HL-60 (cell line): ENCODE results near the gene KNSTRN.

Experiments used
- DNase-seq, 2 experiments: peaks; one replicate each; pipeline ENCODE4 v3.0.0-alpha.2; 2010 to 2020; ENCODE audit warnings: low read depth in 1 of 2, low spot score in 1 of 2
- H3K27ac ChIP-seq: fragments of 250-450 bp; sonication (Bioruptor Pico); replicated peaks from 2 replicates; pipeline ENCODE4 v1.5.1; 2020; ENCODE audit warnings: mild to moderate bottlenecking, moderate library complexity
- H3K27me3 ChIP-seq: fragments of 250-450 bp; sonication (Bioruptor Pico); 2 replicates; pipeline ENCODE4 v1.5.1; 2021; ENCODE audit warnings: mild to moderate bottlenecking, moderate library complexity; ENCODE audit not compliant: insufficient read depth, poor library complexity, severe bottlenecking
- H3K4me3 ChIP-seq: replicated peaks from 2 replicates; pipeline ENCODE4 v1.5.1; 2011; ENCODE audit warnings: mild to moderate bottlenecking, control low read depth, low read length; ENCODE audit not compliant: insufficient read depth
- GABPA ChIP-seq: IDR thresholded peaks from 2 replicates; pipeline ENCODE4 v1.6.1; 2012; ENCODE audit warnings: low read depth
- POLR2AphosphoS5 ChIP-seq: IDR thresholded peaks from 2 replicates; pipeline ENCODE4 v1.6.1; 2012; ENCODE audit warnings: low read depth
- SPI1 ChIP-seq: IDR thresholded peaks from 2 replicates; pipeline ENCODE4 v1.6.1; 2012; ENCODE audit warnings: low read depth, mild to moderate bottlenecking, borderline replicate concordance
- TF ChIP-seq, protein P1 (sequence below): IDR thresholded peaks from 2 replicates; pipeline ENCODE4 v1.6.1; 2012; ENCODE audit warnings: low read depth; ENCODE audit not compliant: insufficient replicate concordance
- TF ChIP-seq, protein P2 (sequence below): IDR thresholded peaks from one replicate; pipeline ENCODE4 v1.5.1; 2011; ENCODE audit warnings: low read length, control low read depth, inconsistent platforms; ENCODE audit not compliant: insufficient read depth

The KNSTRN gene

DNA sequence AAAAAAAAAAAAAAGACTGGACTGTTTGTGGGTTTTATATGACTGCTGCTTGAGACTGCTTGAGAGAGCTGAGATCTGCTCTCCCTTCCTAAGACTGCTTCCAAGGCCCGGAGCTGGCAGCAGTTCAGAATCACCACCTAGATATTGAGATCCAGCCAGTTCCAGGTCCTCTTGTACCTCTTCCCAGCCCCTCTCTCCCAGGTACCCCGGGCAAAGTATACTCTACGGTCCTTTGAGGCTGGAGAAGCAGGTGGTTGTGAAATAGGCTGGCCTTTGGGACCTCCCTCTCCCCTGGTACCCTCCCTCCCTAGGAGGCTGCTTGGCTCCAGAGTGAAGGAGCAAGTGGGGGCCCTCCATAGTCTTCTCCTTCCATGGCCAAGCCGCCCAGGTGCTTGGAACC is 45.7 kb downstream of the KNSTRN start:
- Histone ChIP-seq H3K27me3 (no peaks in the 10 kb centered on the region), H3K4me3 (no peak overlapping the region), H3K27ac (no peak overlapping the region)
- TF ChIP-seq SPI1 (no peak), GABPA (no peak), POLR2AphosphoS5 (no peak)
- TF ChIP-seq, protein P1, sequence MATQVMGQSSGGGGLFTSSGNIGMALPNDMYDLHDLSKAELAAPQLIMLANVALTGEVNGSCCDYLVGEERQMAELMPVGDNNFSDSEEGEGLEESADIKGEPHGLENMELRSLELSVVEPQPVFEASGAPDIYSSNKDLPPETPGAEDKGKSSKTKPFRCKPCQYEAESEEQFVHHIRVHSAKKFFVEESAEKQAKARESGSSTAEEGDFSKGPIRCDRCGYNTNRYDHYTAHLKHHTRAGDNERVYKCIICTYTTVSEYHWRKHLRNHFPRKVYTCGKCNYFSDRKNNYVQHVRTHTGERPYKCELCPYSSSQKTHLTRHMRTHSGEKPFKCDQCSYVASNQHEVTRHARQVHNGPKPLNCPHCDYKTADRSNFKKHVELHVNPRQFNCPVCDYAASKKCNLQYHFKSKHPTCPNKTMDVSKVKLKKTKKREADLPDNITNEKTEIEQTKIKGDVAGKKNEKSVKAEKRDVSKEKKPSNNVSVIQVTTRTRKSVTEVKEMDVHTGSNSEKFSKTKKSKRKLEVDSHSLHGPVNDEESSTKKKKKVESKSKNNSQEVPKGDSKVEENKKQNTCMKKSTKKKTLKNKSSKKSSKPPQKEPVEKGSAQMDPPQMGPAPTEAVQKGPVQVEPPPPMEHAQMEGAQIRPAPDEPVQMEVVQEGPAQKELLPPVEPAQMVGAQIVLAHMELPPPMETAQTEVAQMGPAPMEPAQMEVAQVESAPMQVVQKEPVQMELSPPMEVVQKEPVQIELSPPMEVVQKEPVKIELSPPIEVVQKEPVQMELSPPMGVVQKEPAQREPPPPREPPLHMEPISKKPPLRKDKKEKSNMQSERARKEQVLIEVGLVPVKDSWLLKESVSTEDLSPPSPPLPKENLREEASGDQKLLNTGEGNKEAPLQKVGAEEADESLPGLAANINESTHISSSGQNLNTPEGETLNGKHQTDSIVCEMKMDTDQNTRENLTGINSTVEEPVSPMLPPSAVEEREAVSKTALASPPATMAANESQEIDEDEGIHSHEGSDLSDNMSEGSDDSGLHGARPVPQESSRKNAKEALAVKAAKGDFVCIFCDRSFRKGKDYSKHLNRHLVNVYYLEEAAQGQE, result no peak
- DNase-seq, result no peak

DNA sequence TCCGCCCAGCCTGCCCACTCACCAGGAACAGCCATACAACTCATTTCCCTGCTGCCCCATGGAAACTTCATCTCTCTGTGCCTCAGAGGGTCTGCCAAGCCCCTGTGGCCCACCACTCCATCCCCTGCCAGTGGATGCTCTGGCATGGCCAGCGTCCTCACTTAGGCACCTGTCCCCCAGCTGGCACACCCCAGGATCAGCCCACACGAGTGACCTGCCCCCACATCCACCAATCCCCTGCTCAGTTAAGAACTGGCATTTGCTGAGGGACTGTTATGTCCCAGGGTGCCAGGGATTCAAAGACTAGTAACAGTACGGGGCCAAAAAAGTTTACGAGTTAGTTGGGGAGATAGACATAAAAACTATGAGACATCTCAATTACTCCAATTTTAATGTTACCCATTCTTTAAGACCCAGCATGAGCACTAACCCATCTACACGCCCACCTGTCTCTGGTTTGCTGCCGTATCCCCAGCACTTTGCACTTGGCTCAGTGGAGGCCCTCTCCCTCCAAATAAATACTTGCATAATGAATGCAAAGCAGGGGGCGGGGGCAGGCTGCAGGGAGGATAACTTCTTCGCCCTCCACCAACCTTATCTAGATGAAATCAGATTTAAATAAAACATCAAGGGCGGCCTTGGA is 46.7 kb downstream of the KNSTRN start:
- no peak overlapping the region for H3K4me3 ChIP-seq
- no peak for TF ChIP-seq SPI1
- TF ChIP-seq, protein P1, result no peak
- no peaks in the 10 kb centered on the region for H3K27me3 ChIP-seq
- no peak for DNase-seq
- no peak overlapping the region for H3K27ac ChIP-seq

DNA sequence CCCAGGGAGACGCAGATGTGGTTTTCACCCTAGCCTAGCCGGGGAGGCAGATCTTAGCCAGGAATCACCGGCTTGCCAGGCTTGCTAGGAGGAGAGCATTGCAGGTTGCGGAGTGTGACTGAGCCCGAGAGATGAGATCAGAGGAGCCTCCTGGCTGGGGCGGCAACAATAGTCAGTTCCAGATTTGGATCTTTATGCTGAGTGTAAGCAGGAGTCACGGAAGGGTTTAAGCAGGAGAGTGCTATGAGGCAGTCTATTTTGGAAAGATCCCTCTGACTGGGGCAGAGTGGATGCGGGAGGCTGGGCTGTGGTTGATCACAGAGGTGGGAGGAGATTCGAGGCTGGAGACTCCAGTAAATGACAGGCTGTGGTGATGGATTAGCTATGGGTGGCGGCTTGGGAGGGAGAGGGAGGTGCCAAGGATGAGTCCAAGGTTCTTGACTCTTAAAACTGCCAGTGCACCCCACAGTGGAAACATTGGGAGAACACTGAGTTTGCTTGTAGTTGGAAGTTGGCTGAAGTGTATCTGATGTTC is 47.8 kb downstream of the KNSTRN start:
- DNase-seq, result no peak

DNA sequence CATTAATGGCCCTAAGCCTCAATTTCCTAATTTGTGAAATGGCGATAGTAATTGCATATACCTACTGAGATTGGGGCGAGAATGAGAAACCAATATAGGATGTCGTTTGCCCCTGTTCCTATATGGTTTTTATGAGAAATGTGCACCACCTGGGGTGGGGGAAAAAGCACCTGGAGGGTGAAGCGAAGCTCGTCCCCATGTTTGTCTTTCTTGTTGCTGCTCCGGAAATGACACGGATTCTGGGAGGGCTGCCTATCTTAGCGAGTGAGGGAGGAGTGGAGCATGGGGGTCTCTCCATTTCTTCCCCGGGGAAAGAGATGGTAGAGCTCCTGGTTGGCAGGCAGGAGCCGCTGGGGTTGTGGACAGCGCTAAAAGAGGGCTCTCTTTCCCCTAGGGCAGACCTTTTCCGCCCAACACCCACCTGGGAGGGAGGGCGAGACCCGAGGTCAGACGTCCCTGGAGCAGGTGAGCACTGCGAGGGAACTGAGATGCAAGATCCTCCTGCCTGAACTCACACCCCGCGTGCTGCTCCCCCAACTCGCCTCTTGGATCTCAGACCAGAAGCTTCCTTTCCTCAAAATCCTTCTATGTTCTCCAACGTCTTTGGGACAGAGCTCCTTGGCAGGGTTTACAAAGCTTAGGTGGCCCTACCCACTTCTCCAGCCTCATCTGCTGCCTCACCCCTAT is 52.6 kb downstream of the KNSTRN start:
- H3K27me3 ChIP-seq, result peaks cover 25% of the 10 kb centered on the region

More for the DNA sequence above, 47.8 kb downstream of the KNSTRN start:
- Histone ChIP-seq H3K27ac (no peak overlapping the region), H3K4me3 (no peak overlapping the region), H3K27me3 (peaks cover 2% of the 10 kb centered on the region)
- TF ChIP-seq SPI1, result no peak
- TF ChIP-seq, protein P2, sequence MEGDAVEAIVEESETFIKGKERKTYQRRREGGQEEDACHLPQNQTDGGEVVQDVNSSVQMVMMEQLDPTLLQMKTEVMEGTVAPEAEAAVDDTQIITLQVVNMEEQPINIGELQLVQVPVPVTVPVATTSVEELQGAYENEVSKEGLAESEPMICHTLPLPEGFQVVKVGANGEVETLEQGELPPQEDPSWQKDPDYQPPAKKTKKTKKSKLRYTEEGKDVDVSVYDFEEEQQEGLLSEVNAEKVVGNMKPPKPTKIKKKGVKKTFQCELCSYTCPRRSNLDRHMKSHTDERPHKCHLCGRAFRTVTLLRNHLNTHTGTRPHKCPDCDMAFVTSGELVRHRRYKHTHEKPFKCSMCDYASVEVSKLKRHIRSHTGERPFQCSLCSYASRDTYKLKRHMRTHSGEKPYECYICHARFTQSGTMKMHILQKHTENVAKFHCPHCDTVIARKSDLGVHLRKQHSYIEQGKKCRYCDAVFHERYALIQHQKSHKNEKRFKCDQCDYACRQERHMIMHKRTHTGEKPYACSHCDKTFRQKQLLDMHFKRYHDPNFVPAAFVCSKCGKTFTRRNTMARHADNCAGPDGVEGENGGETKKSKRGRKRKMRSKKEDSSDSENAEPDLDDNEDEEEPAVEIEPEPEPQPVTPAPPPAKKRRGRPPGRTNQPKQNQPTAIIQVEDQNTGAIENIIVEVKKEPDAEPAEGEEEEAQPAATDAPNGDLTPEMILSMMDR, result no peak
- no peak for TF ChIP-seq POLR2AphosphoS5

More for the DNA sequence above, 52.6 kb downstream of the KNSTRN start:
- DNase-seq, result no peak
- TF ChIP-seq GABPA (no peak), POLR2AphosphoS5 (no peak), SPI1 (no peak)
- TF ChIP-seq, protein P1, result no peak
- TF ChIP-seq, protein P2, result no peak
- Histone ChIP-seq H3K4me3 (no peak overlapping the region), H3K27ac (no peak overlapping the region)
